H9 (cell line): ENCODE data around the gene GRAMD1C. TPM values are rescaled to one million over a fixed set of nuclear protein-coding genes. Genes with fewer than 3 reads are reported as not detected.

Experiments used
- DNase-seq: peaks from one replicate; pipeline ENCODE4 v3.0.0-alpha.2; 2017
- H2AFZ ChIP-seq: one replicate; pipeline ENCODE4 v1.6.1; 2013; ENCODE audit warnings: mild to moderate bottlenecking, low read length, control low read depth, moderate library complexity
- H2AK5ac ChIP-seq: 2 replicates; pipeline ENCODE4 v1.6.1; 2013; ENCODE audit warnings: low read length, control low read depth, mixed read lengths; ENCODE audit not compliant: insufficient read length
- H2BK120ac ChIP-seq: one replicate; pipeline ENCODE4 v1.6.1; 2013; ENCODE audit warnings: low read depth, mild to moderate bottlenecking, low read length, control low read depth, inconsistent platforms; ENCODE audit not compliant: poor library complexity, severe bottlenecking
- H2BK12ac ChIP-seq: 2 replicates; pipeline ENCODE4 v1.6.1; 2013; ENCODE audit warnings: low read length, control low read depth, mixed read lengths, low read depth; ENCODE audit not compliant: insufficient read length
- H2BK15ac ChIP-seq: 2 replicates; pipeline ENCODE4 v1.6.1; 2013; ENCODE audit warnings: low read depth, low read length, control low read depth
- H2BK20ac ChIP-seq: one replicate; pipeline ENCODE4 v1.6.1; 2013; ENCODE audit warnings: low read depth, mild to moderate bottlenecking, low read length, control low read depth, inconsistent platforms; ENCODE audit not compliant: poor library complexity, severe bottlenecking
- H2BK5ac ChIP-seq: 2 replicates; pipeline ENCODE4 v1.6.1; 2013; ENCODE audit warnings: low read length, control low read depth, mixed read lengths; ENCODE audit not compliant: insufficient read length
- H3K14ac ChIP-seq: 2 replicates; pipeline ENCODE4 v1.6.1; 2013; ENCODE audit warnings: low read length, control low read depth; ENCODE audit not compliant: insufficient read depth
- H3K18ac ChIP-seq: 2 replicates; pipeline ENCODE4 v1.6.1; 2013; ENCODE audit warnings: low read depth, mild to moderate bottlenecking, mixed read lengths, low read length, control low read depth; ENCODE audit not compliant: insufficient read length
- H3K23ac ChIP-seq: 2 replicates; pipeline ENCODE4 v1.6.1; 2013; ENCODE audit warnings: low read length, control low read depth, mixed read lengths, low read depth; ENCODE audit not compliant: insufficient read length
- H3K23me2 ChIP-seq: 2 replicates; pipeline ENCODE4 v1.6.1; 2013; ENCODE audit warnings: low read depth, mild to moderate bottlenecking, mixed read lengths, low read length, control low read depth; ENCODE audit not compliant: insufficient read length, poor library complexity, severe bottlenecking
- H3K27ac ChIP-seq: 2 replicates; pipeline ENCODE4 v1.5.1; 2013; ENCODE audit warnings: low read length, control low read depth, mixed read lengths, low read depth; ENCODE audit not compliant: insufficient read length
- H3K27me3 ChIP-seq: 2 replicates; pipeline ENCODE4 v1.6.1; 2013; ENCODE audit warnings: low read length, control low read depth, inconsistent platforms; ENCODE audit not compliant: insufficient read depth
- H3K4ac ChIP-seq: 2 replicates; pipeline ENCODE4 v1.6.1; 2013; ENCODE audit warnings: low read depth, mild to moderate bottlenecking, control low read depth, inconsistent platforms, low read length, moderate library complexity
- H3K4me1 ChIP-seq: 2 replicates; pipeline ENCODE4 v1.6.1; 2013; ENCODE audit warnings: low read length, control low read depth, inconsistent platforms; ENCODE audit not compliant: insufficient read depth
- H3K4me2 ChIP-seq: 2 replicates; pipeline ENCODE4 v1.6.1; 2013; ENCODE audit warnings: low read length, control low read depth, mixed read lengths; ENCODE audit not compliant: insufficient read length, insufficient read depth
- H3K56ac ChIP-seq: 2 replicates; pipeline ENCODE4 v1.6.1; 2013; ENCODE audit warnings: low read depth, mild to moderate bottlenecking, mixed read lengths, low read length, control low read depth; ENCODE audit not compliant: insufficient read length
- H3K79me1 ChIP-seq: 2 replicates; pipeline ENCODE4 v1.6.1; 2013; ENCODE audit warnings: low read depth, mild to moderate bottlenecking, moderate library complexity, low read length, control low read depth, inconsistent platforms; ENCODE audit not compliant: insufficient read depth, poor library complexity, severe bottlenecking
- H3K79me2 ChIP-seq: 2 replicates; pipeline ENCODE4 v1.6.1; 2013; ENCODE audit warnings: low read length, control low read depth, inconsistent platforms; ENCODE audit not compliant: insufficient read depth
- H3K9ac ChIP-seq: 2 replicates; pipeline ENCODE4 v1.6.1; 2013; ENCODE audit warnings: low read length, control low read depth, mixed read lengths; ENCODE audit not compliant: insufficient read length; ENCODE audit errors: extremely low read depth
- H3K9me3 ChIP-seq: one replicate; pipeline ENCODE4 v1.6.1; 2013; ENCODE audit warnings: low read depth, low read length, inconsistent platforms; ENCODE audit not compliant: control insufficient read depth
- H3T11ph ChIP-seq: one replicate; pipeline ENCODE4 v1.6.1; 2013; ENCODE audit warnings: mild to moderate bottlenecking, low read length, control low read depth, inconsistent platforms
- H4K20me1 ChIP-seq: one replicate; pipeline ENCODE4 v1.6.1; 2013; ENCODE audit not compliant: control insufficient read depth, insufficient read length, insufficient read depth
- H4K5ac ChIP-seq: 2 replicates; pipeline ENCODE4 v1.6.1; 2013; ENCODE audit warnings: low read depth, mild to moderate bottlenecking, mixed read lengths, low read length, control low read depth; ENCODE audit not compliant: insufficient read length
- H4K8ac ChIP-seq: replicated peaks from 2 replicates; pipeline ENCODE4 v1.6.1; 2013; ENCODE audit warnings: low read length, control low read depth, mixed read lengths, low read depth; ENCODE audit not compliant: insufficient read length
- H4K91ac ChIP-seq: 2 replicates; pipeline ENCODE4 v1.6.1; 2013; ENCODE audit warnings: low read depth, mild to moderate bottlenecking, moderate library complexity, mixed read lengths, low read length, control low read depth; ENCODE audit not compliant: insufficient read length
- H3K27ac Mint-ChIP-seq, 3 experiments: 2 replicates in 2 of 3; 3 replicates in 1 of 3; pipeline ENCODE4 v1.8.0; 2020 to 2021; ENCODE audit warnings: mixed read lengths in 3 of 3, mild to moderate bottlenecking in 1 of 3, moderate library complexity in 1 of 3
- H3K27me3 Mint-ChIP-seq: 2 replicates; pipeline ENCODE4 v1.8.0; 2021; ENCODE audit warnings: low read depth, mild to moderate bottlenecking, moderate library complexity, mixed read lengths
- H3K36me3 Mint-ChIP-seq, 3 experiments: 2 replicates in 2 of 3; 3 replicates in 1 of 3; pipeline ENCODE4 v1.8.0; 2020 to 2021; ENCODE audit warnings: low read depth in 3 of 3, mixed read lengths in 3 of 3; ENCODE audit not compliant: insufficient read depth in 1 of 3
- H3K4me1 Mint-ChIP-seq, 2 experiments: 2 replicates each; pipeline ENCODE4 v1.8.0; 2020; ENCODE audit warnings: mixed read lengths in 2 of 2
- H3K4me3 Mint-ChIP-seq, 2 experiments: 2 replicates in 1 of 2; 3 replicates in 1 of 2; pipeline ENCODE4 v1.8.0; 2020 to 2021; ENCODE audit warnings: mild to moderate bottlenecking in 2 of 2, mixed read lengths in 2 of 2, moderate library complexity in 1 of 2
- H3K9me3 Mint-ChIP-seq, 2 experiments: 2 replicates in 1 of 2; 3 replicates in 1 of 2; pipeline ENCODE4 v1.8.0; 2020; ENCODE audit warnings: mild to moderate bottlenecking in 2 of 2, mixed read lengths in 2 of 2, moderate library complexity in 1 of 2
- CTCF ChIP-seq: fragments of 200-600 bp; sonication (generic); conservative IDR thresholded peaks from 3 replicates; pipeline ENCODE4 v1.8.0; 2021; ENCODE audit warnings: antibody characterized with exemption, mild to moderate bottlenecking
- total RNA-seq: library from RNA; stranded (reverse); gene quantifications from 2 replicates; pipeline ENCODE4 v1.2.1, GENCODE V29; 2021

GRAMD1C gene
- total RNA-seq, 1 experiment from 2014 or later = 1.8 TPM

GRCh38 chr3:113847247-113847646 lies 8.7 kb downstream of the GRAMD1C start:
- H3K4ac ChIP-seq = no peak overlapping the region
- no peak overlapping the region for H3K27ac ChIP-seq
- no peak overlapping the region for H2BK15ac ChIP-seq
- H3K4me1 Mint-ChIP-seq = no peaks in the 10 kb centered on the region
- H3K23me2 ChIP-seq = no peaks in the 10 kb centered on the region
- no peaks in the 10 kb centered on the region for H3K36me3 Mint-ChIP-seq
- no peak overlapping the region for H3K4me2 ChIP-seq
- no peak overlapping the region for H4K8ac ChIP-seq
- no peaks in the 10 kb centered on the region for H3K27me3 ChIP-seq
- H3K56ac ChIP-seq = no peak overlapping the region
- no peak overlapping the region for H3K18ac ChIP-seq
- H3K9ac ChIP-seq = no peak overlapping the region
- H2BK20ac ChIP-seq = no peak overlapping the region
- no peak overlapping the region for H3K27ac Mint-ChIP-seq
- no peaks in the 10 kb centered on the region for H4K20me1 ChIP-seq
- no peaks in the 10 kb centered on the region for H3K4me1 ChIP-seq
- H2BK12ac ChIP-seq = no peak overlapping the region
- no peak overlapping the region for H3K23ac ChIP-seq
- no peaks in the 10 kb centered on the region for H3K79me1 ChIP-seq
- H3K14ac ChIP-seq = no peak overlapping the region
- H3K4me3 Mint-ChIP-seq = no peak overlapping the region
- no peak overlapping the region for H2BK120ac ChIP-seq
- H2AFZ ChIP-seq = no peak overlapping the region
- H3K9me3 ChIP-seq = no peaks in the 10 kb centered on the region
- peaks cover 0 to 3% of the 10 kb centered on the region in 2 experiments; a peak in 2 of 5 replicates for H3K9me3 Mint-ChIP-seq
- DNase-seq = no peak
- TF ChIP-seq CTCF = no peak
- H2AK5ac ChIP-seq = no peak overlapping the region
- no peaks in the 10 kb centered on the region for H3K27me3 Mint-ChIP-seq
- H4K5ac ChIP-seq = no peak overlapping the region
- no peak overlapping the region for H3T11ph ChIP-seq
- no peaks in the 10 kb centered on the region for H3K79me2 ChIP-seq
- H2BK5ac ChIP-seq = no peak overlapping the region
- no peak overlapping the region for H4K91ac ChIP-seq
